ENCODE data around the gene MRO. TPM values are rescaled to one million over a fixed set of nuclear protein-coding genes. Genes with fewer than 3 reads are reported as not detected.
"Not testable (repeated sequence)": the region's sequence is repeated elsewhere in the genome, so short reads cannot be mapped to it uniquely, and the experiment has no call there.

MRO gene
- total RNA-seq, 1 donor from 2014 or later: 0.75 TPM

- DNase-seq (ENCODE audit: low spot score): no peak
Measured at GRCh38 chr18:50836521-50836957, 16.7 kb upstream of the MRO start.

GRCh38 chr18:50833496-50833895, 13.7 kb upstream of the MRO start:
- not testable (repeated sequence) for DNase-seq (ENCODE audit: low spot score)

- DNase-seq (ENCODE audit: low spot score): no peak
Measured at GRCh38 chr18:50832754-50833153, 12.9 kb upstream of the MRO start.

GRCh38 chr18:50830544-50830943, 10.7 kb upstream of the MRO start:
- no peak for DNase-seq (ENCODE audit: low spot score)

- no peak for DNase-seq (ENCODE audit: low spot score)
Measured at GRCh38 chr18:50829644-50830043, 9.8 kb upstream of the MRO start.

GRCh38 chr18:50826027-50826426, 6.2 kb upstream of the MRO start:
- DNase-seq (ENCODE audit: low spot score): no peak

- no peak for DNase-seq (ENCODE audit: low spot score)
Measured at GRCh38 chr18:50825621-50826020, 5.8 kb upstream of the MRO start.

GRCh38 chr18:50822756-50823155, 2.9 kb upstream of the MRO start:
- DNase-seq (ENCODE audit: low spot score): no peak

- DNase-seq (ENCODE audit: low spot score): no peak
Measured at GRCh38 chr18:50820901-50821520, 1.2 kb upstream of the MRO start.

- DNase-seq (ENCODE audit: low spot score): peak; percentile 80
Measured at GRCh38 chr18:50819027-50819727, 639 bp downstream of the MRO start.

GRCh38 chr18:50816419-50817166, 3.2 kb downstream of the MRO start:
- DNase-seq (ENCODE audit: low spot score): no peak

- DNase-seq (ENCODE audit: low spot score): no peak
Measured at GRCh38 chr18:50814395-50814794, 5.4 kb downstream of the MRO start.

GRCh38 chr18:50813353-50813752, 6.5 kb downstream of the MRO start:
- no peak for DNase-seq (ENCODE audit: low spot score)

- DNase-seq (ENCODE audit: low spot score): no peak
Measured at GRCh38 chr18:50812834-50813233, 7.0 kb downstream of the MRO start.

GRCh38 chr18:50807176-50807575, 12.6 kb downstream of the MRO start:
- no peak for DNase-seq (ENCODE audit: low spot score)

GRCh38 chr18:50806208-50806616, 13.6 kb downstream of the MRO start:
- DNase-seq (ENCODE audit: low spot score): peak; percentile 75

- DNase-seq (ENCODE audit: low spot score): no peak
Measured at GRCh38 chr18:50805732-50806131, 14.1 kb downstream of the MRO start.

GRCh38 chr18:50803592-50803991, 16.2 kb downstream of the MRO start:
- DNase-seq (ENCODE audit: low spot score): no peak

- no peak for DNase-seq (ENCODE audit: low spot score)
Measured at GRCh38 chr18:50802141-50802540, 17.7 kb downstream of the MRO start.

GRCh38 chr18:50797142-50797541, 22.7 kb downstream of the MRO start:
- DNase-seq (ENCODE audit: low spot score): peak; percentile 38

GRCh38 chr18:50796495-50796894, 23.3 kb downstream of the MRO start:
- DNase-seq (ENCODE audit: low spot score): peak; percentile 74

GRCh38 chr18:50793641-50794565, 25.9 kb downstream of the MRO start:
- DNase-seq (ENCODE audit: low spot score): no peak

Data from mucosa of gallbladder (tissue), 1 donor.